Naive thymus-derived CD4-positive, alpha-beta T cell (primary cell): Measurements from ENCODE around the gene NRK. TPM values are rescaled to one million over a fixed set of nuclear protein-coding genes. Genes with fewer than 3 reads are reported as not detected.
"Not testable (repeated sequence)": the region's sequence is repeated elsewhere in the genome, so short reads cannot be mapped to it uniquely, and the experiment has no call there.

ENCODE experiments used
- ATAC-seq: fragments of 150-1000 bp; cut with Tn5 transposase; 2 replicates; pipeline ENCODE4 v1.10.0; 2021; ENCODE audit warnings: mild to moderate bottlenecking, moderate library complexity
- CTCF ChIA-PET: fragments of 350-600 bp; sonication (Branson Sonifier 250); formaldehyde crosslinking; loops from one replicate; lab custom pipeline; 2021; ENCODE audit warnings: antibody characterized with exemption; lab: Charles Lee
- POLR2A ChIA-PET: fragments of 350-600 bp; sonication (Branson Sonifier 250); formaldehyde crosslinking; loops from one replicate; lab custom pipeline; 2021; ENCODE audit warnings: antibody characterized with exemption, inconsistent platforms; lab: Charles Lee
- DNase-seq, 9 donors: peaks; one replicate each; pipeline versions ENCODE4 v3.0.0 to v3.0.0-alpha.2; 2020 to 2022; ENCODE audit warnings: mixed read lengths in 1 of 9
- H3K27ac ChIP-seq: one replicate; pipeline ENCODE4 v1.7.0; 2013; ENCODE audit warnings: mild to moderate bottlenecking, low read depth, low read length, moderate library complexity
- H3K27me3 ChIP-seq, 2 donors: one replicate each; pipeline ENCODE4 v1.7.0; 2013; ENCODE audit warnings: low read length in 2 of 2, mild to moderate bottlenecking in 2 of 2, moderate library complexity in 2 of 2; ENCODE audit not compliant: control insufficient read depth in 2 of 2, insufficient read depth in 2 of 2
- H3K36me3 ChIP-seq, 3 experiments: 1 replicate in 2 of 3; 2 replicates in 1 of 3; pipeline ENCODE4 v1.7.0; 2013; ENCODE audit warnings: low read length in 3 of 3, mild to moderate bottlenecking in 3 of 3, moderate library complexity in 1 of 3; ENCODE audit not compliant: insufficient read depth in 3 of 3, control insufficient read depth in 2 of 3
- H3K4me1 ChIP-seq, 2 donors: one replicate each; pipeline ENCODE4 v1.7.0; 2013; ENCODE audit warnings: low read length in 2 of 2, mild to moderate bottlenecking in 2 of 2, moderate library complexity in 1 of 2; ENCODE audit not compliant: control insufficient read depth in 2 of 2, insufficient read depth in 2 of 2
- H3K4me3 ChIP-seq: 2 replicates; pipeline ENCODE4 v1.7.0; 2013; ENCODE audit warnings: mild to moderate bottlenecking, low read length
- H3K9me3 ChIP-seq, 3 experiments: 1 replicate in 2 of 3; 2 replicates in 1 of 3; pipeline ENCODE4 v1.7.0; 2013; ENCODE audit warnings: low read length in 3 of 3; ENCODE audit not compliant: control insufficient read depth in 2 of 3
- H3K27ac Mint-ChIP-seq, 9 donors: one replicate each; pipeline ENCODE4 v1.8.0; 2020 to 2022; ENCODE audit warnings: mixed read lengths in 9 of 9, mild to moderate bottlenecking in 8 of 9, moderate library complexity in 5 of 9, inconsistent platforms in 2 of 9
- H3K27me3 Mint-ChIP-seq, 5 donors: one replicate each; pipeline ENCODE4 v1.8.0; 2021 to 2022; ENCODE audit warnings: mixed read lengths in 5 of 5, mild to moderate bottlenecking in 1 of 5
- H3K36me3 Mint-ChIP-seq, 5 donors: one replicate each; pipeline ENCODE4 v1.8.0; 2020 to 2022; ENCODE audit warnings: mixed read lengths in 5 of 5, mild to moderate bottlenecking in 3 of 5, inconsistent platforms in 1 of 5
- H3K4me1 Mint-ChIP-seq, 7 donors: one replicate each; pipeline ENCODE4 v1.8.0; 2020 to 2022; ENCODE audit warnings: mixed read lengths in 7 of 7, mild to moderate bottlenecking in 3 of 7, inconsistent platforms in 1 of 7
- H3K4me3 Mint-ChIP-seq, 10 donors: one replicate each; pipeline ENCODE4 v1.8.0; 2020 to 2022; ENCODE audit warnings: mild to moderate bottlenecking in 10 of 10, mixed read lengths in 10 of 10, moderate library complexity in 6 of 10, inconsistent platforms in 2 of 10
- H3K9me3 Mint-ChIP-seq, 11 donors: one replicate each; pipeline ENCODE4 v1.8.0; 2020 to 2022; ENCODE audit warnings: mixed read lengths in 11 of 11, mild to moderate bottlenecking in 4 of 11, inconsistent platforms in 1 of 11, moderate library complexity in 1 of 11
- intact Hi-C, 2 donors: fragments of 100-400 bp; cut with micrococcal nuclease; formaldehyde crosslinking; loops; one replicate each; pipeline ENCODE4 v1.15.1; 2023
- polyA plus RNA-seq, 2 donors: library from polyadenylated mRNA; unstranded; fragments of 300-500 nt; fragmentation: Illumina TruSeq; gene quantifications; one replicate each; pipeline ENCODE4 v1.2.3, GENCODE V29; 2021
- total RNA-seq, 6 experiments: library from RNA in 5 of 6; stranded (reverse) in 5 of 6; gene quantifications; 1 replicate in 5 of 6; 2 replicates in 1 of 6; pipeline ENCODE4 v1.2.3 and lab custom pipeline; 2021 to 2026

The NRK gene
- total and polyA plus RNA-seq, 7 experiments from 2014 or later: not detected

DNA sequence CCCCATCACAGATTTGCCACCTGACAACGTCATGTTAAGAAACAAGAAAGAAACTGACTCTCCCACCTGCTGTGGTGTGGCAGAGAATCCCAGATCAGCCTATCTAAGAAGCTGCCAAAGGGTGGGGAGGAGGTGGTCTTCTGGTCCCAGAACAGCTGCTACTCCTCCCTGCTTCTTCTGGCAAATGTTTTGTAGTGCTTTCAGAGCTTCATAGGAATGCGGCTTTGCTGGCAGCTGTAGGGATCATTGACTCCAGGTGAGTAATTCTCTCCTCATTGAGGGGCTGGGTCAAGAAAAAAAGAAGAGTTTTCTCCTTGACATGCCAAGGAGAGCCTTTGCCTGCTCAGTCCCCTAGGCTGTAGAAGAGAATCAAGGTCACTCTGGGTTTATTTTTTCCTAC, 23.3 kb downstream of the NRK start:
- intact Hi-C loops: no loop called here
- Histone ChIP-seq H3K27ac (no peak overlapping the region), H3K9me3 (no peaks in the 10 kb centered on the region), H3K4me1 (no peaks in the 10 kb centered on the region), H3K27me3 (no peaks in the 10 kb centered on the region), H3K4me3 (no peak overlapping the region), H3K36me3 (no peaks in the 10 kb centered on the region)
- ChIA-PET POLR2A (no interaction called here), CTCF (no interaction called here)
- Mint-ChIP-seq H3K27ac (no peak overlapping the region), H3K36me3 (no peaks in the 10 kb centered on the region), H3K4me1 (no peaks in the 10 kb centered on the region), H3K4me3 (no peak overlapping the region), H3K9me3 (peaks cover 0 to 4% (median 0%) of the 10 kb centered on the region in 11 donors), H3K27me3 (no peaks in the 10 kb centered on the region)
- no peak for DNase-seq
- no peak for ATAC-seq

DNA sequence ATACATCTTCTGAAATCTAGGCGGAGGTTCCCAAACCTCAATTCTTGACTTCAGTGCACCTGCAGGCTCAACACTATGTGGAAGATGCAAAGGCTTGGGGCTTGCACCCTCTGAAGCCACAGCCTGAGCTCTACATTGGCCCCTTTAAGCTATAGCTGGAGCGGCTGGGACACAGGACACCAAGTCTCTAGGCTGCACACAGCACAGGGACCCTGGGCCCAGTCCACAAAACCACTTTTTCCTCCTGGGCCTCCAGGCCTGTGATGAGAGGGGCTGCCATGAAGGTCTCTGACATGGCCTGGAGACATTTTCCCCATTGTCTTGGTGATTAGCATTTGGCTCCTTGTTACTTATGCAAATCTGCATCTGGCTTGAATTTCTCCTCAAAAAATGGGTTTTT, 27.8 kb downstream of the NRK start:
- H3K9me3 Mint-ChIP-seq, POLR2A ChIA-PET, H3K36me3 ChIP-seq, H3K27me3 ChIP-seq, CTCF ChIA-PET, intact Hi-C loops, H3K9me3 ChIP-seq, H3K27ac Mint-ChIP-seq, H3K27ac ChIP-seq, H3K36me3 Mint-ChIP-seq, ATAC-seq, H3K4me3 ChIP-seq, H3K4me1 Mint-ChIP-seq, H3K4me1 ChIP-seq, H3K4me3 Mint-ChIP-seq, H3K27me3 Mint-ChIP-seq, DNase-seq: not testable (repeated sequence)

DNA sequence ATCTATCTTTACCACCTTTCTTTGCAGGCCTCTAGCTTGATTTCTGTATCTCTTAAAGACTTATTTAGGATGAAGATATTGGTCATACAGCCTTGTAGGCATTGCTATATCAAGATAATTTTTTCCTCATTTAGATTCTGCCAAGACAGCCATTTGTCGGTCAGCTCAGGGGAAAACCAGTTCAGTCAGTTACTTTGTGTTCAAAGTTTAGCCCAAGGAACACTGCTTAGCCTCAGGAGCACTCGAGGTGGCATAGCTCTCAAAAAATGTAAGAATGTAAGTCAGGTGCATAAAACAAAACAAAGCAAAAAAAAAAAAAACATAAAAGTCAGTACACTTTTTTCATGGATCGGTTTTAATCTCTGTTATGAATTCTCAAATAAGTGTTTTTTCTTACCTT, 43.4 kb downstream of the NRK start:
- POLR2A ChIA-PET: no interaction called here
- intact Hi-C loops: no loop called here
- no peaks in the 10 kb centered on the region for H3K9me3 ChIP-seq

DNA sequence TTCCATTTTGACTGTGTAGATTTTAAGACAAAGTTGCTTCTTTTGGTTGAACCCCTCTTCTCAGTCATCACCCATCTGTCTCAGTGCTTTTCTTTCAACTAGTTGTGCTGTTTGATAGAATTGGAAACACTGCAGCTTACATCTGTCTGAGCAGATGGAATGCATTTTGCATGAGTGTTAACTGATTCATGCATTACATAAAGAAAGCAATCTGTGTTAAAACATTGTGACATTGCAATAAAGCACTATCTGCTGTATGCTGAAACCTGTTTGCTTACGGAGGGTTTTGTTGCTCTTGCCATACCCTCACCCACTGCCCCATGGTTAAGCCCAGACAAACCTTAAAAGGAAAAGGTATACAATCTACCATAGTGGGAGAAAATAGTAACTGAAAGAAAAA, 47.4 kb downstream of the NRK start:
- H3K4me3 Mint-ChIP-seq: no peak overlapping the region

More for the DNA sequence above, 43.4 kb downstream of the NRK start:
- H3K4me1 ChIP-seq: no peaks in the 10 kb centered on the region
- no peak for DNase-seq
- H3K27me3 Mint-ChIP-seq: no peaks in the 10 kb centered on the region
- peaks cover 0 to 1% (median 0%) of the 10 kb centered on the region in 11 donors for H3K9me3 Mint-ChIP-seq
- CTCF ChIA-PET: no interaction called here
- H3K4me1 Mint-ChIP-seq: no peaks in the 10 kb centered on the region
- no peaks in the 10 kb centered on the region for H3K27me3 ChIP-seq
- no peaks in the 10 kb centered on the region for H3K36me3 ChIP-seq
- H3K4me3 Mint-ChIP-seq: no peak overlapping the region
- ATAC-seq: no peak
- H3K4me3 ChIP-seq: no peak overlapping the region
- H3K27ac Mint-ChIP-seq: no peak overlapping the region
- no peak overlapping the region for H3K27ac ChIP-seq
- no peaks in the 10 kb centered on the region for H3K36me3 Mint-ChIP-seq

DNA sequence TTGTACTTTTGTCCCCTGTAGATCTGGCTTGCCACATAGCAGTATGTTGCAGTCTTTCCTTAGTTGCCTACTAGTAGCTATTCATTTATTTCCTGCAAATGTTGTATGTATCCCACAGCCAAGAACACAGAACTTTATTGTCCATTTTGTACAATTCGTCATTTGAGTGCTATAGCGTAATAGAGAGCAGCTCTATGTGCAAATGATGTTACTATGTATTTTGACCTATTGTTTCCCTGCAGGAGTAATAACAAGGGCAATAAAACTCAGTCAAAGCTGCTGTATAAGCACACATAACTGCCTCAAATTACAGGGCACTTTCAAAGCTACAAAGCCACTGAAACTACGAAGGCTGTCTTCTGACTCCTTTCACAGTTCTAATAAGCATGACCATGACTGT, 48.1 kb downstream of the NRK start:
- no peak overlapping the region for H3K4me3 ChIP-seq
- Mint-ChIP-seq H3K4me3 (no peak overlapping the region), H3K27me3 (no peaks in the 10 kb centered on the region), H3K4me1 (no peaks in the 10 kb centered on the region), H3K9me3 (peaks cover 0 to 3% (median 0%) of the 10 kb centered on the region in 11 donors), H3K27ac (no peak overlapping the region), H3K36me3 (no peaks in the 10 kb centered on the region)
- no peak overlapping the region for H3K27ac ChIP-seq
- no peaks in the 10 kb centered on the region for H3K36me3 ChIP-seq
- POLR2A ChIA-PET: no interaction called here
- H3K27me3 ChIP-seq: no peaks in the 10 kb centered on the region
- intact Hi-C loops: loop anchor here in 1 of 2 donors (10.0 kb wide), 1 partner anchor 524 kb away; no protein-coding TSS in a partner anchor
- DNase-seq (no peak), ATAC-seq (no peak)
- no peaks in the 10 kb centered on the region for H3K9me3 ChIP-seq
- no peaks in the 10 kb centered on the region for H3K4me1 ChIP-seq
- CTCF ChIA-PET: no interaction called here

More for the DNA sequence above, 47.4 kb downstream of the NRK start:
- no peaks in the 10 kb centered on the region for H3K9me3 ChIP-seq
- Mint-ChIP-seq H3K9me3 (peaks cover 0 to 2% (median 0%) of the 10 kb centered on the region in 11 donors), H3K4me1 (no peaks in the 10 kb centered on the region), H3K27me3 (no peaks in the 10 kb centered on the region), H3K27ac (no peak overlapping the region), H3K36me3 (no peaks in the 10 kb centered on the region)
- no peak for DNase-seq
- H3K4me3 ChIP-seq: no peak overlapping the region
- H3K36me3 ChIP-seq: no peaks in the 10 kb centered on the region
- H3K27me3 ChIP-seq: no peaks in the 10 kb centered on the region
- H3K27ac ChIP-seq: no peak overlapping the region
- ChIA-PET POLR2A (no interaction called here), CTCF (no interaction called here)
- no peak for ATAC-seq
- no peaks in the 10 kb centered on the region for H3K4me1 ChIP-seq
- intact Hi-C loops: loop anchor here in 1 of 2 donors (10.0 kb wide), 1 partner anchor 525 kb away; no protein-coding TSS in a partner anchor

DNA sequence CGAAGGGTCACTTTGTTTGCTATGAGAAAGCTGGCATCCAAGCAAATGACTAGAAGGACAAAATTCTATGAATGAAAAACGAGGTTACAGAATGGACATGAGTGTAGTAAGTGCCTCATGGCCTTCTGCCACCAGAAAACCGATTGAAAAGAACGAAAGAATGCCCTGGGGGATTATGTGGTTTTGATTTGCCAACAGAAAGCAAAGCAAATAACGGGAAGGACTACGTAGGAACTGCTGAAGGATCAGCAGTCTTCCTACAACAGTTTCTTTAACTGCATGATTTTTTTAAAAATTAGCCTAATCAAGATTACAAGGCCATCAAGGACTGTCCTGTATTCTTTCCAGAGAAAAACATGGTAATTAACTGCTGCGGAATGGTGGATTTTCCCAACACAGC, 50.6 kb downstream of the NRK start:
- Histone ChIP-seq H3K4me3 (no peak overlapping the region), H3K36me3 (no peaks in the 10 kb centered on the region), H3K27ac (no peak overlapping the region), H3K27me3 (no peaks in the 10 kb centered on the region), H3K4me1 (no peaks in the 10 kb centered on the region), H3K9me3 (no peaks in the 10 kb centered on the region)
- peaks cover 0 to 3% (median 0%) of the 10 kb centered on the region in 11 donors for H3K9me3 Mint-ChIP-seq
- no peaks in the 10 kb centered on the region for H3K36me3 Mint-ChIP-seq
- H3K27me3 Mint-ChIP-seq: no peaks in the 10 kb centered on the region
- POLR2A ChIA-PET: no interaction called here
- H3K27ac Mint-ChIP-seq: no peak overlapping the region
- H3K4me3 Mint-ChIP-seq: no peak overlapping the region
- DNase-seq: no peak
- intact Hi-C loops: loop anchor here in 1 of 2 donors (10.0 kb wide), 1 partner anchor 522 kb away; no protein-coding TSS in a partner anchor
- H3K4me1 Mint-ChIP-seq: no peaks in the 10 kb centered on the region
- CTCF ChIA-PET: no interaction called here
- ATAC-seq: no peak

DNA sequence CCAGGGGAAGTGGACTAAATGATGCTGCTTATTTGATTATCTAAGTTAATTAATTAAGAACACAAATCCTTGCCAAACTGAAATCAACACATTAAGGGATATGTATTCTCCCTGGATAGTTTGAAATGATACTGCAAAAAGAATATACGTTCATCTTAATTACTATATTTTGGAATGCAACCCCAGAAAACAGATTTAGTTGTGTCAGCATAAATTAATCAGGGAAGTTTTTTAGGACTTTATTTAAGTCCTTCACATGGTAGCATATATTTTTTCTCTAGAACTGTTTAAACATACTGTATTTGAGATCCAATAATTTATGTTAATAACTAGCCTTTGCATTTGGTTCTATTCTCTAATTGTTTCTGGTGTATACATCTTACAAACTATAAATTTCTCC, 52.5 kb downstream of the NRK start:
- H3K27me3 Mint-ChIP-seq: no peaks in the 10 kb centered on the region
- no peaks in the 10 kb centered on the region for H3K36me3 ChIP-seq
- H3K36me3 Mint-ChIP-seq: no peaks in the 10 kb centered on the region
- no peaks in the 10 kb centered on the region for H3K4me1 Mint-ChIP-seq
- no peaks in the 10 kb centered on the region for H3K9me3 ChIP-seq
- POLR2A ChIA-PET: no interaction called here
- no peak overlapping the region for H3K27ac Mint-ChIP-seq
- no peak overlapping the region for H3K4me3 Mint-ChIP-seq
- no peaks in the 10 kb centered on the region for H3K27me3 ChIP-seq
- CTCF ChIA-PET: no interaction called here
- ATAC-seq (no peak), DNase-seq (no peak)
- intact Hi-C loops: loop anchor here in 1 of 2 donors (10.0 kb wide), 1 partner anchor 520 kb away; no protein-coding TSS in a partner anchor
- H3K9me3 Mint-ChIP-seq: peaks cover 0 to 3% (median 0%) of the 10 kb centered on the region in 11 donors
- H3K4me1 ChIP-seq: no peaks in the 10 kb centered on the region
- H3K4me3 ChIP-seq: no peak overlapping the region
- no peak overlapping the region for H3K27ac ChIP-seq
